Natural killer cell (primary cell): ENCODE results near the gene STK32C. TPM values are rescaled to one million over a fixed set of nuclear protein-coding genes. Genes with fewer than 3 reads are reported as not detected.
A peak's percentile ranks its signal among the peaks of the same experiment; 100 is the strongest.

ENCODE experiments used
- ATAC-seq, 3 donors: fragments of 150-1000 bp in 2 of 3; fragments of 200-7000 bp in 1 of 3; cut with Tn5 transposase; 1 replicate in 1 of 3; 2 replicates in 2 of 3; pipeline ENCODE4 v1.10.0; 2021; ENCODE audit warnings: mild to moderate bottlenecking in 2 of 3, moderate library complexity in 2 of 3
- DNase-seq, 2 donors: peaks; one replicate each; pipeline versions ENCODE4 v3.0.0 to v3.0.0-alpha.2; 2013 to 2021; ENCODE audit warnings: mixed read lengths in 1 of 2
- H3K27ac ChIP-seq: one replicate; pipeline ENCODE4 v1.5.1; 2013; ENCODE audit warnings: mild to moderate bottlenecking, low read length
- H3K27me3 ChIP-seq: one replicate; pipeline ENCODE4 v1.6.1; 2013; ENCODE audit warnings: low read length; ENCODE audit not compliant: control insufficient read depth, insufficient read depth
- H3K36me3 ChIP-seq: one replicate; pipeline ENCODE4 v1.6.1; 2013; ENCODE audit warnings: low read length; ENCODE audit not compliant: control insufficient read depth, insufficient read depth
- H3K4me1 ChIP-seq: one replicate; pipeline ENCODE4 v1.6.1; 2013; ENCODE audit warnings: low read length; ENCODE audit not compliant: control insufficient read depth, insufficient read depth
- H3K4me3 ChIP-seq: one replicate; pipeline ENCODE4 v1.5.1; 2013; ENCODE audit warnings: low read length
- H3K9me3 ChIP-seq: one replicate; pipeline ENCODE4 v1.6.1; 2013; ENCODE audit warnings: low read length; ENCODE audit not compliant: control insufficient read depth, insufficient read depth
- H3K27ac Mint-ChIP-seq, 2 donors: one replicate each; pipeline ENCODE4 v1.8.0; 2022; ENCODE audit warnings: mild to moderate bottlenecking in 2 of 2, mixed read lengths in 2 of 2, moderate library complexity in 1 of 2
- H3K27me3 Mint-ChIP-seq, 2 donors: one replicate each; pipeline ENCODE4 v1.8.0; 2022; ENCODE audit warnings: low read depth in 2 of 2, mixed read lengths in 2 of 2
- H3K36me3 Mint-ChIP-seq: one replicate; pipeline ENCODE4 v1.8.0; 2022; ENCODE audit warnings: mixed read lengths
- H3K4me1 Mint-ChIP-seq, 2 donors: one replicate each; pipeline ENCODE4 v1.8.0; 2022; ENCODE audit warnings: mixed read lengths in 2 of 2
- H3K4me3 Mint-ChIP-seq: one replicate; pipeline ENCODE4 v1.8.0; 2022; ENCODE audit warnings: mild to moderate bottlenecking, moderate library complexity, mixed read lengths
- H3K9me3 Mint-ChIP-seq, 2 donors: one replicate each; pipeline ENCODE4 v1.8.0; 2022; ENCODE audit warnings: mixed read lengths in 2 of 2
- WGBS: methylation state at CpG from one replicate; pipeline ENCODE4 v1.1.7; 2013; ENCODE audit warnings: missing lambda C conversion rate; ENCODE audit not compliant: insufficient coverage; 5-methylcytosine and 5-hydroxymethylcytosine counted together
- intact Hi-C: fragments of 100-400 bp; cut with micrococcal nuclease; formaldehyde crosslinking; loops from one replicate; pipeline ENCODE4 v1.14.2; 2022
- total RNA-seq, 4 donors: library from RNA; stranded (reverse); fragments of 120-200 nt in 1 of 4; gene quantifications; one replicate each; pipeline versions ENCODE4 v1.2.3 to v1.2.4, GENCODE V29; 2013 to 2022
- TF ChIP-seq, protein P1 (sequence below): fragments of 200-600 bp; IDR thresholded peaks from one replicate; pipeline ENCODE4 v1.8.0; 2022; ENCODE audit warnings: antibody characterized with exemption

Gene STK32C
- total RNA-seq, 3 donors from 2014 or later (not counting 1 experiment from before 2014, with no cell fraction given): 12.7 to 22.1 (median 17.9) TPM

DNA sequence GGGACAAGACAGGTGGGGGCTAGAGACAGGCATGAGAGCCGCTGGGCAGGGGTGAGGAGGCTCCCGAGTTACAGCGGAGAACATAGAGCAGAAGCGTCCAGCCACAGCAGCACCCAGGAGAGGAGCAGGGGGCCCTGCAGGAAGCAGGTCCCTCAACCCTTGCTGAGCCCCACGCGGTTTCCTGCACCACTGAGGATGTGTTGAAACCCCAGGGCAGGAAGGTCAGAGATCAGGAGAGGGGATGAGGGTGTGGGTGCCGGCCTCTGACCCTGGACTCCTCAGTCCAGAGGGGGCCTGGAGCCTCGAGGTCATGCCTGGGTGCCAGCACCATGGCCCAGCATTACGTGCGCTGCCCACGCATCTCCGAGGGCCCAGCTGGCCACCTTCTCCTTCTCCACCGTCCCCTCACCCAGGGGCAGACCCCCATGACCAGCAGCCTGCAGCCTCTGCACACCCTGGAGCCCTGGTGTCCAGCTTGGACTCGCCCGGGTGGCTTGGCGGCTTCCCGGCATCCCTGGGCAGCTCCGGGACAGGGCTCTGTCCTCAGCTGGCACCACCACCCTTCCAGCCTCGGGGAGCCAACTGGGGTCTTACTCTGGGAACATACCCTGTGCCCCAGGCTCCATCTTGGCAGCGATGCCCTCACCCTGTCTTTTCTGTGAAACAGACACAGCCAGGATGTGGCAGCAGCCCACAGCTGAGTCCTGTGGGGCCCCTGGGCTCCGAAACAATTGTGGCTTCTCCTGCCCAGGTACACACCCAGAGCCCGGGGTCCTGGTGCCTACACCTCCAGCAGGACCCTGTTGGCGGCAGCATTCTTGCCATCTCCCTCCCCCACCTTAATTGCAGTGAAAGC, 52.0 kb downstream of the STK32C start:
- DNase-seq (no peak), ATAC-seq (peak in 2 of 3 donors; percentile 42 to 43)
- TF ChIP-seq, protein P1, sequence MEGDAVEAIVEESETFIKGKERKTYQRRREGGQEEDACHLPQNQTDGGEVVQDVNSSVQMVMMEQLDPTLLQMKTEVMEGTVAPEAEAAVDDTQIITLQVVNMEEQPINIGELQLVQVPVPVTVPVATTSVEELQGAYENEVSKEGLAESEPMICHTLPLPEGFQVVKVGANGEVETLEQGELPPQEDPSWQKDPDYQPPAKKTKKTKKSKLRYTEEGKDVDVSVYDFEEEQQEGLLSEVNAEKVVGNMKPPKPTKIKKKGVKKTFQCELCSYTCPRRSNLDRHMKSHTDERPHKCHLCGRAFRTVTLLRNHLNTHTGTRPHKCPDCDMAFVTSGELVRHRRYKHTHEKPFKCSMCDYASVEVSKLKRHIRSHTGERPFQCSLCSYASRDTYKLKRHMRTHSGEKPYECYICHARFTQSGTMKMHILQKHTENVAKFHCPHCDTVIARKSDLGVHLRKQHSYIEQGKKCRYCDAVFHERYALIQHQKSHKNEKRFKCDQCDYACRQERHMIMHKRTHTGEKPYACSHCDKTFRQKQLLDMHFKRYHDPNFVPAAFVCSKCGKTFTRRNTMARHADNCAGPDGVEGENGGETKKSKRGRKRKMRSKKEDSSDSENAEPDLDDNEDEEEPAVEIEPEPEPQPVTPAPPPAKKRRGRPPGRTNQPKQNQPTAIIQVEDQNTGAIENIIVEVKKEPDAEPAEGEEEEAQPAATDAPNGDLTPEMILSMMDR: no peak

DNA sequence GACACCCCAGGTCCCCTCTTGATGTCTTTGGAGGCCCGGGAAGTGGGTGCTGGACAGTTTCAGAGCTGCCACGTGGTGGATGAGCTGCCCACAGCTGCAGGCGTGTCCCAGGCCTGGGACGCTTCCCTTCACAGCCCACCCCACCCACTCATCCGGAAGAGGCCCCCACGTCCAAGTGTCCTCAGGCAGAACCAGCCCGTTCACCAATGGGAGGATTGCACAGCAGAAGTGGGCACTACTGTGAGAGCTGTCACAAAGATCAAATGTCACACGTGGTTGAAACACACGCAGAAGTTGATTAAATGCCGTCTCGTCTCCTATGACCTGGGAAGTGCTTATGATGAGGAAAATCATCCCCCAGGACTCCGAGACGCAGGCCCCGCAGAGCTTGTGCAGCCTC, 52.9 kb downstream of the STK32C start:
- TF ChIP-seq, protein P1: no peak
- ATAC-seq: peak; percentile 29 to 62 (median 45)
- no peaks in the 10 kb centered on the region for H3K9me3 ChIP-seq
- Mint-ChIP-seq H3K4me1 (peaks cover 17 to 32% of the 10 kb centered on the region in 2 donors), H3K27ac (peak overlapping the region; percentile 58 to 85), H3K27me3 (no peaks in the 10 kb centered on the region), H3K4me3 (peak overlapping the region; percentile 72), H3K36me3 (no peaks in the 10 kb centered on the region), H3K9me3 (no peaks in the 10 kb centered on the region)
- H3K27me3 ChIP-seq: no peaks in the 10 kb centered on the region
- H3K4me3 ChIP-seq: no peak overlapping the region
- peak overlapping the region; percentile 84 for H3K27ac ChIP-seq
- intact Hi-C loops: no loop called here
- no peak for DNase-seq
- WGBS: 58% methylated on average over 14 of the region's 14 CpGs
- H3K4me1 ChIP-seq: peaks cover 17% of the 10 kb centered on the region
- H3K36me3 ChIP-seq: no peaks in the 10 kb centered on the region

More for the DNA sequence above, 52.0 kb downstream of the STK32C start:
- 54% methylated on average over 23 of the region's 23 CpGs for WGBS
- intact Hi-C loops: no loop called here
- H3K4me3 Mint-ChIP-seq: peak overlapping the region; percentile 72
- Histone ChIP-seq H3K36me3 (no peaks in the 10 kb centered on the region), H3K27me3 (no peaks in the 10 kb centered on the region), H3K27ac (peak overlapping the region; percentile 84), H3K4me3 (no peak overlapping the region), H3K9me3 (no peaks in the 10 kb centered on the region), H3K4me1 (peaks cover 17% of the 10 kb centered on the region)
- peaks cover 17 to 32% of the 10 kb centered on the region in 2 donors for H3K4me1 Mint-ChIP-seq
- H3K27me3 Mint-ChIP-seq: no peaks in the 10 kb centered on the region
- H3K36me3 Mint-ChIP-seq: no peaks in the 10 kb centered on the region
- H3K27ac Mint-ChIP-seq: peak overlapping the region; percentile 58 to 85
- H3K9me3 Mint-ChIP-seq: no peaks in the 10 kb centered on the region

DNA sequence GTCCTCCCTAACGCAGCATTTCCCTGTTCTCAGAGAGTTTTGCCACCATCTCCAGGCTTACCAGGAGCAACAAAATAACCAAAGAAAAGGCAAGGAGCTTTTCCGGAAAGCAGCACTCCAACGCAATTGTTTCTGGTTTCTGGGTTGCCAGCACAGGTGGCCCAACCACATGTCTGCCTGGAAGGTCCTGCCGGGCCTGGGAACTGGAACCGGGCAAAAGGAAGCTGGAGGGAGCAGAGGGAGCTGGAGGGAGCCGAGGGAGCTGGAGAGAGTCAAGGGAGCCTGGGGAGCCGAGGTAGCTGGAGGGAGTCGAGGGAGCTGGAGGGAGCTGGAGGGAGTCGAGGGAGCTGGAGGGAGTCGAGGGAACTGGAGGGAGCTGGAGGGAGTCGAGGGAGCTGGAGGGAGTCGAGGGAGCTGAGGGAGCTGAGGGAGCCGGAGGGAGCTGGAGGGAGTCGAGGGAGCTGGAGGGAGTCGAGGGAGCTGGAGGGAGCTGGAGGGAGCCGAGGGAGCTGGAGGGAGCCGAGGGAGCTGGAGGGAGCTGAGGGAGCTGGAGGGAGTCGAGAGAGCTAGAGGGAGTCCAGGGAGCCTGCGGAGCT, 54.6 kb downstream of the STK32C start:
- WGBS: 90% methylated on average over 19 of the region's 19 CpGs

More for the DNA sequence above, 54.6 kb downstream of the STK32C start:
- no peak for ATAC-seq
- H3K27ac ChIP-seq: no peak overlapping the region
- intact Hi-C loops: no loop called here
- H3K4me3 Mint-ChIP-seq: no peak overlapping the region
- peak overlapping the region in 1 of 2 donors; percentile 57 for H3K27ac Mint-ChIP-seq
- no peak overlapping the region for H3K4me3 ChIP-seq
- DNase-seq: no peak
- H3K4me1 ChIP-seq: peaks cover 22% of the 10 kb centered on the region
- no peaks in the 10 kb centered on the region for H3K27me3 ChIP-seq
- TF ChIP-seq, protein P1: no peak
- H3K36me3 Mint-ChIP-seq: no peaks in the 10 kb centered on the region
- H3K9me3 Mint-ChIP-seq: no peaks in the 10 kb centered on the region
- no peaks in the 10 kb centered on the region for H3K27me3 Mint-ChIP-seq
- H3K36me3 ChIP-seq: no peaks in the 10 kb centered on the region
- H3K4me1 Mint-ChIP-seq: peaks cover 14 to 32% of the 10 kb centered on the region in 2 donors
- no peaks in the 10 kb centered on the region for H3K9me3 ChIP-seq
